H9 (cell line): ENCODE measurements around the gene TBCEL. TPM values are rescaled to one million over a fixed set of nuclear protein-coding genes. Genes with fewer than 3 reads are reported as not detected.

Source experiments
- DNase-seq: peaks from one replicate; pipeline ENCODE4 v3.0.0-alpha.2; 2017
- H2AFZ ChIP-seq: one replicate; pipeline ENCODE4 v1.6.1; 2013; ENCODE audit warnings: mild to moderate bottlenecking, low read length, control low read depth, moderate library complexity
- H2AK5ac ChIP-seq: 2 replicates; pipeline ENCODE4 v1.6.1; 2013; ENCODE audit warnings: low read length, control low read depth, mixed read lengths; ENCODE audit not compliant: insufficient read length
- H2BK120ac ChIP-seq: one replicate; pipeline ENCODE4 v1.6.1; 2013; ENCODE audit warnings: low read depth, mild to moderate bottlenecking, low read length, control low read depth, inconsistent platforms; ENCODE audit not compliant: poor library complexity, severe bottlenecking
- H2BK12ac ChIP-seq: 2 replicates; pipeline ENCODE4 v1.6.1; 2013; ENCODE audit warnings: low read length, control low read depth, mixed read lengths, low read depth; ENCODE audit not compliant: insufficient read length
- H2BK15ac ChIP-seq: 2 replicates; pipeline ENCODE4 v1.6.1; 2013; ENCODE audit warnings: low read depth, low read length, control low read depth
- H2BK20ac ChIP-seq: one replicate; pipeline ENCODE4 v1.6.1; 2013; ENCODE audit warnings: low read depth, mild to moderate bottlenecking, low read length, control low read depth, inconsistent platforms; ENCODE audit not compliant: poor library complexity, severe bottlenecking
- H2BK5ac ChIP-seq: 2 replicates; pipeline ENCODE4 v1.6.1; 2013; ENCODE audit warnings: low read length, control low read depth, mixed read lengths; ENCODE audit not compliant: insufficient read length
- H3K14ac ChIP-seq: 2 replicates; pipeline ENCODE4 v1.6.1; 2013; ENCODE audit warnings: low read length, control low read depth; ENCODE audit not compliant: insufficient read depth
- H3K18ac ChIP-seq: 2 replicates; pipeline ENCODE4 v1.6.1; 2013; ENCODE audit warnings: low read depth, mild to moderate bottlenecking, mixed read lengths, low read length, control low read depth; ENCODE audit not compliant: insufficient read length
- H3K23ac ChIP-seq: 2 replicates; pipeline ENCODE4 v1.6.1; 2013; ENCODE audit warnings: low read length, control low read depth, mixed read lengths, low read depth; ENCODE audit not compliant: insufficient read length
- H3K23me2 ChIP-seq: 2 replicates; pipeline ENCODE4 v1.6.1; 2013; ENCODE audit warnings: low read depth, mild to moderate bottlenecking, mixed read lengths, low read length, control low read depth; ENCODE audit not compliant: insufficient read length, poor library complexity, severe bottlenecking
- H3K27ac ChIP-seq: 2 replicates; pipeline ENCODE4 v1.5.1; 2013; ENCODE audit warnings: low read length, control low read depth, mixed read lengths, low read depth; ENCODE audit not compliant: insufficient read length
- H3K27me3 ChIP-seq: 2 replicates; pipeline ENCODE4 v1.6.1; 2013; ENCODE audit warnings: low read length, control low read depth, inconsistent platforms; ENCODE audit not compliant: insufficient read depth
- H3K4ac ChIP-seq: 2 replicates; pipeline ENCODE4 v1.6.1; 2013; ENCODE audit warnings: low read depth, mild to moderate bottlenecking, control low read depth, inconsistent platforms, low read length, moderate library complexity
- H3K4me1 ChIP-seq: 2 replicates; pipeline ENCODE4 v1.6.1; 2013; ENCODE audit warnings: low read length, control low read depth, inconsistent platforms; ENCODE audit not compliant: insufficient read depth
- H3K4me2 ChIP-seq: 2 replicates; pipeline ENCODE4 v1.6.1; 2013; ENCODE audit warnings: low read length, control low read depth, mixed read lengths; ENCODE audit not compliant: insufficient read length, insufficient read depth
- H3K56ac ChIP-seq: 2 replicates; pipeline ENCODE4 v1.6.1; 2013; ENCODE audit warnings: low read depth, mild to moderate bottlenecking, mixed read lengths, low read length, control low read depth; ENCODE audit not compliant: insufficient read length
- H3K79me1 ChIP-seq: 2 replicates; pipeline ENCODE4 v1.6.1; 2013; ENCODE audit warnings: low read depth, mild to moderate bottlenecking, moderate library complexity, low read length, control low read depth, inconsistent platforms; ENCODE audit not compliant: insufficient read depth, poor library complexity, severe bottlenecking
- H3K79me2 ChIP-seq: 2 replicates; pipeline ENCODE4 v1.6.1; 2013; ENCODE audit warnings: low read length, control low read depth, inconsistent platforms; ENCODE audit not compliant: insufficient read depth
- H3K9ac ChIP-seq: 2 replicates; pipeline ENCODE4 v1.6.1; 2013; ENCODE audit warnings: low read length, control low read depth, mixed read lengths; ENCODE audit not compliant: insufficient read length; ENCODE audit errors: extremely low read depth
- H3K9me3 ChIP-seq: one replicate; pipeline ENCODE4 v1.6.1; 2013; ENCODE audit warnings: low read depth, low read length, inconsistent platforms; ENCODE audit not compliant: control insufficient read depth
- H3T11ph ChIP-seq: one replicate; pipeline ENCODE4 v1.6.1; 2013; ENCODE audit warnings: mild to moderate bottlenecking, low read length, control low read depth, inconsistent platforms
- H4K20me1 ChIP-seq: one replicate; pipeline ENCODE4 v1.6.1; 2013; ENCODE audit not compliant: control insufficient read depth, insufficient read length, insufficient read depth
- H4K5ac ChIP-seq: 2 replicates; pipeline ENCODE4 v1.6.1; 2013; ENCODE audit warnings: low read depth, mild to moderate bottlenecking, mixed read lengths, low read length, control low read depth; ENCODE audit not compliant: insufficient read length
- H4K8ac ChIP-seq: replicated peaks from 2 replicates; pipeline ENCODE4 v1.6.1; 2013; ENCODE audit warnings: low read length, control low read depth, mixed read lengths, low read depth; ENCODE audit not compliant: insufficient read length
- H4K91ac ChIP-seq: 2 replicates; pipeline ENCODE4 v1.6.1; 2013; ENCODE audit warnings: low read depth, mild to moderate bottlenecking, moderate library complexity, mixed read lengths, low read length, control low read depth; ENCODE audit not compliant: insufficient read length
- H3K27ac Mint-ChIP-seq, 3 experiments: 2 replicates in 2 of 3; 3 replicates in 1 of 3; pipeline ENCODE4 v1.8.0; 2020 to 2021; ENCODE audit warnings: mixed read lengths in 3 of 3, mild to moderate bottlenecking in 1 of 3, moderate library complexity in 1 of 3
- H3K27me3 Mint-ChIP-seq: 2 replicates; pipeline ENCODE4 v1.8.0; 2021; ENCODE audit warnings: low read depth, mild to moderate bottlenecking, moderate library complexity, mixed read lengths
- H3K36me3 Mint-ChIP-seq, 3 experiments: 2 replicates in 2 of 3; 3 replicates in 1 of 3; pipeline ENCODE4 v1.8.0; 2020 to 2021; ENCODE audit warnings: low read depth in 3 of 3, mixed read lengths in 3 of 3; ENCODE audit not compliant: insufficient read depth in 1 of 3
- H3K4me1 Mint-ChIP-seq, 2 experiments: 2 replicates each; pipeline ENCODE4 v1.8.0; 2020; ENCODE audit warnings: mixed read lengths in 2 of 2
- H3K4me3 Mint-ChIP-seq, 2 experiments: 2 replicates in 1 of 2; 3 replicates in 1 of 2; pipeline ENCODE4 v1.8.0; 2020 to 2021; ENCODE audit warnings: mild to moderate bottlenecking in 2 of 2, mixed read lengths in 2 of 2, moderate library complexity in 1 of 2
- H3K9me3 Mint-ChIP-seq, 2 experiments: 2 replicates in 1 of 2; 3 replicates in 1 of 2; pipeline ENCODE4 v1.8.0; 2020; ENCODE audit warnings: mild to moderate bottlenecking in 2 of 2, mixed read lengths in 2 of 2, moderate library complexity in 1 of 2
- CTCF ChIP-seq: fragments of 200-600 bp; sonication (generic); conservative IDR thresholded peaks from 3 replicates; pipeline ENCODE4 v1.8.0; 2021; ENCODE audit warnings: antibody characterized with exemption, mild to moderate bottlenecking
- WGBS: extraction: QIAGEN DNeasy Blood & Tissue Kit; methylation state at CpG from one replicate; pipeline ENCODE4 v1.1.7; 2013; ENCODE audit warnings: missing lambda C conversion rate, low lambda C conversion rate, mixed read lengths; ENCODE audit not compliant: insufficient read length; ENCODE audit errors: extremely low coverage; 5-methylcytosine and 5-hydroxymethylcytosine counted together
- total RNA-seq: library from RNA; stranded (reverse); gene quantifications from 2 replicates; pipeline ENCODE4 v1.2.1, GENCODE V29; 2021

TBCEL gene
- total RNA-seq, 1 experiment from 2014 or later: 17.3 TPM

GRCh38 chr11:121004206-121004840, 19.6 kb upstream of the TBCEL start:
- Histone ChIP-seq H3K23ac (no peak overlapping the region), H3K56ac (no peak overlapping the region), H3K4ac (no peak overlapping the region), H4K20me1 (no peaks in the 10 kb centered on the region), H3K27me3 (no peaks in the 10 kb centered on the region), H3K14ac (no peak overlapping the region), H3K18ac (no peak overlapping the region), H3K27ac (peak overlapping the region; percentile 7), H2BK5ac (no peak overlapping the region), H3K23me2 (no peaks in the 10 kb centered on the region), H3K4me1 (peaks cover 2% of the 10 kb centered on the region; the same call in 1 of the 2 replicates), H2BK15ac (no peak overlapping the region), H3K9me3 (no peaks in the 10 kb centered on the region), H2BK120ac (no peak overlapping the region), H3K4me2 (no peak overlapping the region), H3K79me1 (no peaks in the 10 kb centered on the region), H4K91ac (no peak overlapping the region), H2AK5ac (no peak overlapping the region), H2AFZ (no peak overlapping the region), H4K5ac (no peak overlapping the region), H3K9ac (no peak overlapping the region), H3K79me2 (no peaks in the 10 kb centered on the region), H4K8ac (no peak overlapping the region), H2BK12ac (no peak overlapping the region), H3T11ph (no peak overlapping the region), H2BK20ac (no peak overlapping the region)
- H3K4me3 Mint-ChIP-seq: no peak overlapping the region
- no peak for TF ChIP-seq CTCF
- no peaks in the 10 kb centered on the region; a peak in 2 of 5 replicates for H3K9me3 Mint-ChIP-seq
- DNase-seq: no peak
- peaks cover 2% of the 10 kb centered on the region; the same call in 1 of the 2 replicates for H3K27me3 Mint-ChIP-seq
- 0 out of 7 replicates have a peak, but pooled peaks cover 0 to 3% (median 0%) of the 10 kb centered on the region in 3 experiments for H3K36me3 Mint-ChIP-seq
- peak overlapping the region in 1 of 3 experiments; percentile 23; a peak in 1 of 7 replicates for H3K27ac Mint-ChIP-seq
- peaks cover 12 to 20% of the 10 kb centered on the region in 2 experiments for H3K4me1 Mint-ChIP-seq
- no CpG with 5 or more reads among the region's 4 CpGs for WGBS
